ENCODE results near the gene AP1M1. TPM values are rescaled to one million over a fixed set of nuclear protein-coding genes. Genes with fewer than 3 reads are reported as not detected.

The AP1M1 gene
- total RNA-seq, 1 donor from 2014 or later: 96.2 TPM

DNA sequence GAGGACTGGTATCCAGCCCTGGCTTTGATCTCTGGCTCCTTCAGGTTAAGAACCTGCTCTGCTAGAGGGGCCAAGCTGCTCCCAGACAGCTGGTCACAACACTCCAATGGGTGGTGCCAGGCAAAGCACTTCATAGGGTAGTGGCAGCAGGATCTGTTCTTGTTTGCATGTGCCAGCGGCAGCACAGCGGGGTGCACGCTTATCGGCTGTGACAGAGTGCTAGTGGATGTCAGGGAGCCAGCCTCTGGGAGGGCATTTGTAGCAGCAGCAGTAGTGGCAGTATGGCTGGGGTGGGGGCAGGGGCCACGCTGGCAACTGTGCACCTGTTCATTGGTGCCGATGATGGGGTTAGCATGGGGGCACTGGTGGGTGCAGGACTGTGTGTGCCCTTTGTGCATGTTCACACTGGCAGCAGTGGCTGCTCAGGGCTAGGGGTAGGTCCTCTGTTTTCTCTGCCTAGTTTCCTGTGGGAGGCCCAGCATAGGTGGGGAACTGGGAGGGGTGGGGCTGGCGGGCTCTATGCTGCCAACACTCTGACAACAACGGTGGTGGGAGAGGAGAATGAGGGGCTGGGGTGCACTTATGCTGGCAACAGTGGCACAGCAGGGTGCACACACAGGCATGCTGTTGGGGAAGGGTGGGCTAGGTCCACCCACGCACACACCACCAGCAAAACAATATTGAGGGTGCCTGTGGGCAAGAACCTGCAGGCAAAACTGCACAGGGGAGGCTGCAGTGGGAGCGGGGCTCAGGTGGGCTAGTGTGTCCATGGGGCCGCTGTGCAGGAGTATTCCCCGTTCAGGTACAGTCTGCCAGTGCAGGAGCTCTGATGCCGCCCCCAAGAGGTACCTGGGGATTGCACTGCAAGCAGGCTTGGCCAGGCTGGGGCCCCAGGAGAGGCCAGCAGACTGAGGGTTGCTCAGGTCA, 19.3 kb downstream of the AP1M1 start:
- Histone ChIP-seq H3K4me3 (ENCODE audit: low read depth, low read length) (no peak overlapping the region), H3K36me3 (ENCODE audit: control insufficient read depth, insufficient read depth, low read length) (peaks cover 1% of the 10 kb centered on the region)
- TF ChIP-seq, protein P1, sequence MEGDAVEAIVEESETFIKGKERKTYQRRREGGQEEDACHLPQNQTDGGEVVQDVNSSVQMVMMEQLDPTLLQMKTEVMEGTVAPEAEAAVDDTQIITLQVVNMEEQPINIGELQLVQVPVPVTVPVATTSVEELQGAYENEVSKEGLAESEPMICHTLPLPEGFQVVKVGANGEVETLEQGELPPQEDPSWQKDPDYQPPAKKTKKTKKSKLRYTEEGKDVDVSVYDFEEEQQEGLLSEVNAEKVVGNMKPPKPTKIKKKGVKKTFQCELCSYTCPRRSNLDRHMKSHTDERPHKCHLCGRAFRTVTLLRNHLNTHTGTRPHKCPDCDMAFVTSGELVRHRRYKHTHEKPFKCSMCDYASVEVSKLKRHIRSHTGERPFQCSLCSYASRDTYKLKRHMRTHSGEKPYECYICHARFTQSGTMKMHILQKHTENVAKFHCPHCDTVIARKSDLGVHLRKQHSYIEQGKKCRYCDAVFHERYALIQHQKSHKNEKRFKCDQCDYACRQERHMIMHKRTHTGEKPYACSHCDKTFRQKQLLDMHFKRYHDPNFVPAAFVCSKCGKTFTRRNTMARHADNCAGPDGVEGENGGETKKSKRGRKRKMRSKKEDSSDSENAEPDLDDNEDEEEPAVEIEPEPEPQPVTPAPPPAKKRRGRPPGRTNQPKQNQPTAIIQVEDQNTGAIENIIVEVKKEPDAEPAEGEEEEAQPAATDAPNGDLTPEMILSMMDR (IDR thresholded peaks at IDR 0.05; ENCODE audit: insufficient read depth, low read length, poor library complexity, severe bottlenecking): no peak

DNA sequence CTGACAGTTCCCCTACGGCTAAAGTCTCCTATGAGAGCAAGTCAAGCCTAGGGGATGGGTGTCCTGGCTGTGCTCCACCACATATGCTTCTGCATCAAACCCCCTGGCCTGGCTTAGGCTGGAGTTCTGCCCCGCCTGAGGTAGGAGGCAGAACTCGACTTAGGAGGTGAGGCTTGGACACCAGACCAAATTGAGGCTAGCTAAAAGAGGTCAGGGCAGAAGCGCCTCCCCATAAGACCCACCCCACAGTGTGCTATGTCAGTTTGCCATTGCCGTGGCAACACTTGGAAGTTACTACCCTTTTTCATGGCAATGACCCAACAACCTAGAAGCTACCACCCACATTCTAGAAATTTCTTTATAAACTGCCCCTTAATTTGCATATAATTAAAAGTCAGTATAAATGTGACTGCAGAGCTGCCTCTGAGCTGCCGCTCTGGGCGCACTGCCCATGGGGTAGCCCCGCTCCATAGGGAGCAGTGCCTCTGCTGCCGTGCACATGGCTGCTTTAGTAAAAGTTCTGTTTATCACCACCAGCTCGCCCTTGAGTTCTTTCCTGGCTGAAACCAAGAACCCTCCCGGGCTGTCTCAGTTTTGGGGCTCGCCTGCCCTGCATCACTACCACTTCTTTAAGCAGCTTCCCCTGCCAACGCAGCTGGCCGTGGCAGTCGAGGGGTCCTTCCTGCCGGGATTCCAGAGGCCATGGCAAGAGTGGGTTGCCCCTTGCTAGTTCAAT, 20.2 kb downstream of the AP1M1 start:
- H3K4me3 ChIP-seq (ENCODE audit: low read depth, low read length): no peak overlapping the region
- no peaks in the 10 kb centered on the region for H3K27me3 ChIP-seq (ENCODE audit: control insufficient read depth, insufficient read depth, low read length)
- no peak for DNase-seq (ENCODE audit: low read depth)
- H3K36me3 ChIP-seq (ENCODE audit: control insufficient read depth, insufficient read depth, low read length): peaks cover 1% of the 10 kb centered on the region
- TF ChIP-seq, protein P1 (IDR thresholded peaks at IDR 0.05; ENCODE audit: insufficient read depth, low read length, poor library complexity, severe bottlenecking): no peak

More for the DNA sequence above, 19.3 kb downstream of the AP1M1 start:
- H3K27me3 ChIP-seq (ENCODE audit: control insufficient read depth, insufficient read depth, low read length): no peaks in the 10 kb centered on the region
- no peak for DNase-seq (ENCODE audit: low read depth)

DNA sequence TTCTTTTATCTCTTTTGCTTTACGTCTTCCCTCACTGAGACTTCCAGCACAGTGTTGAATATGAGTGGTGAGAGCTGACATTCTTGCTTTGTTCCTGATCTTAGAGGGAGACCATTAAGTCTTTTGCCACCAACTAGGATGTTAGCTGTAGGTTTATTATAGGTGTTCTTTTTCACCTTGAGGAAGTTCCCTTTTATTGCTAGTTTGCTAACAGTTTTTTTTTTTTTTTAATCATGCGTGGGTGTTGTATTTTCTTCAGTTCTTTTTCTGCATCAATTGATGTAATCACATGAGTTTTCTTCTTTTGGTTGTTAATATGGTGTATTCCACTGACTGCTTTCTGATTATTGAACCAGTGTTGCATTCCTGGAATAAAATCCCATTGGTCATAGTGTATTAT, 21.1 kb downstream of the AP1M1 start:
- Histone ChIP-seq H3K4me3 (ENCODE audit: low read depth, low read length) (no peak overlapping the region), H3K36me3 (ENCODE audit: control insufficient read depth, insufficient read depth, low read length) (peaks cover 3% of the 10 kb centered on the region), H3K27me3 (ENCODE audit: control insufficient read depth, insufficient read depth, low read length) (no peaks in the 10 kb centered on the region)
- no peak for DNase-seq (ENCODE audit: low read depth)
- TF ChIP-seq, protein P1 (IDR thresholded peaks at IDR 0.05; ENCODE audit: insufficient read depth, low read length, poor library complexity, severe bottlenecking): no peak

DNA sequence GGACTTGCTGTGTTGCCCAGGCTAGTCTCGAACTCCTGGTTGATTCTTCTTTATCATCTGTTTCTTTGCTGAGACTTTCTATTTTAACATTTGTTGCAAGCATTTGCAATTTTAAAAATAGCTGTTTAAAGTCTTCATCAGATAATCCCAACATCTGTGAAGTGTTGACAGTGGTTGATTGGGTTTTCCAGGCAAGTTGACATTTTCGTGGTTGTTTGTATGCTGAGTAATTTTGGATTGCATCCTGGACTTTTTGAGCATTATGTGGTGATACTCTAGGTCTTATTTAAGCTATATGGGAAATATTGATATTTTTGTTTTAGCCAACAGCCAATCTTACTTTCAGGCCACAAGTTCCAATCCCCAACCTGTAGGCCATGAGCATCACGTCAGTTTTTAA, 25.1 kb downstream of the AP1M1 start:
- Histone ChIP-seq H3K27me3 (ENCODE audit: control insufficient read depth, insufficient read depth, low read length) (no peaks in the 10 kb centered on the region), H3K36me3 (ENCODE audit: control insufficient read depth, insufficient read depth, low read length) (peaks cover 1% of the 10 kb centered on the region), H3K4me3 (ENCODE audit: low read depth, low read length) (no peak overlapping the region)
- TF ChIP-seq, protein P1 (IDR thresholded peaks at IDR 0.05; ENCODE audit: insufficient read depth, low read length, poor library complexity, severe bottlenecking): no peak
- DNase-seq (ENCODE audit: low read depth): no peak

DNA sequence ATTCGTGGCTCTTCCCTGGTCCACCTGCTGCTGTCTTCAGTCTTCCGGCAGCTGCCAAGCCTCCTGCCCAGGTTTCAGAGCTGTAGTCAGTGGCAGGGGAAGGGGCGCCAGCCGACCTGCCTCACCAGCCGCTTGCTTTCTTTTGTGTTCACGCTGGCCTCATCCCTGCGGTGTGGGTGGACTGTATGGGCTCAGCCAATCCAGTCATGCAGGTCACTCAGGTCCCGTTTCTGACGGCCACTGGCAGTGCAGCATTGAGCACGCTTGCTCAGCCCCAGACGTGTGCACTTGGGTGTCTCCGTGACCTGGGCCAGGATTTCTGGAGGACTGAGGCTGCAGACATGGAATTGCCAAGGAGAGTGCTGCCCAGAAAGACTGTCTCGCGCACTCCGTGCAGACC, 26.0 kb downstream of the AP1M1 start:
- no peaks in the 10 kb centered on the region for H3K27me3 ChIP-seq (ENCODE audit: control insufficient read depth, insufficient read depth, low read length)
- TF ChIP-seq, protein P1 (IDR thresholded peaks at IDR 0.05; ENCODE audit: insufficient read depth, low read length, poor library complexity, severe bottlenecking): no peak
- DNase-seq (ENCODE audit: low read depth): no peak
- peaks cover 1% of the 10 kb centered on the region for H3K36me3 ChIP-seq (ENCODE audit: control insufficient read depth, insufficient read depth, low read length)
- no peak overlapping the region for H3K4me3 ChIP-seq (ENCODE audit: low read depth, low read length)

All from kidney epithelial cell (primary cell).